ENCODE data around the gene UNC45B. TPM values are rescaled to one million over a fixed set of nuclear protein-coding genes. Genes with fewer than 3 reads are reported as not detected.

UNC45B gene
- polyA plus RNA-seq, 1 of the 3 experiments (the other 2 are of a cell fraction), result not detected

GRCh38 chr17:35174835-35175334, 27.3 kb downstream of the UNC45B start:
- 6% methylated on average over 2 of the region's 2 CpGs for WGBS (ENCODE audit: low lambda C conversion rate)
- Histone ChIP-seq H3K79me2 (ENCODE audit: insufficient read depth) (no peaks in the 10 kb centered on the region), H3K4me2 (no peak overlapping the region), H3K4me3 (ENCODE audit: low read depth in 2 of 2, low read length in 1 of 2) (no peak overlapping the region), H3K9ac (no peak overlapping the region), H4K20me1 (ENCODE audit: insufficient read depth) (no peaks in the 10 kb centered on the region), H3K9me3 (no peaks in the 10 kb centered on the region), H2AFZ (ENCODE audit: low read depth) (no peak overlapping the region), H3F3A (replicated peaks; ENCODE audit: insufficient read depth) (no peaks in the 10 kb centered on the region), H3K4me1 (ENCODE audit: control insufficient read depth in 1 of 2, insufficient read depth in 2 of 2, low read depth in 1 of 2, low read length in 1 of 2) (no peaks in the 10 kb centered on the region), H3K36me3 (replicated peaks in 1 of 2; ENCODE audit: control insufficient read depth in 1 of 2, insufficient read depth in 2 of 2, low read length in 1 of 2) (no peaks in the 10 kb centered on the region), H3K27ac (ENCODE audit: low read depth in 2 of 2, low read length in 1 of 2) (no peak overlapping the region), H3K27me3 (ENCODE audit: insufficient read depth) (peaks cover 45% of the 10 kb centered on the region; the same call in 1 of the 2 replicates), H3K9me2 (no peaks in the 10 kb centered on the region)
- ChIA-PET CTCF (interaction anchor here (0.7 kb wide), 1 partner anchor 305 kb away, joined by 3 read pairs; no protein-coding TSS in a partner anchor), POLR2A (no interaction called here)
- TF ChIP-seq GABPA (IDR thresholded peaks at IDR 0.05; ENCODE audit: low read depth) (no peak), ZBTB33 (IDR thresholded peaks at IDR 0.05; ENCODE audit: borderline replicate concordance, low read depth) (no peak), SIN3A (IDR thresholded peaks at IDR 0.05; ENCODE audit: borderline replicate concordance, low read depth, low read length) (no peak), FOXJ3 (CRISPR knock-in tag; IDR thresholded peaks at IDR 0.05) (no peak), RCOR1 (IDR thresholded peaks at IDR 0.05; ENCODE audit: low read length) (no peak), RAD21 (IDR thresholded peaks at IDR 0.05; ENCODE audit: low read length) (no peak), CTCF (IDR thresholded peaks at IDR 0.05) (no peak), REST (IDR thresholded peaks at IDR 0.05; ENCODE audit: low read depth, low read length) (no peak), TCF12 (IDR thresholded peaks at IDR 0.05) (no peak), PBX3 (IDR thresholded peaks at IDR 0.05) (no peak)
- no peak for DNase-seq
